ENCODE data around the gene GGCT.

GGCT gene

DNA sequence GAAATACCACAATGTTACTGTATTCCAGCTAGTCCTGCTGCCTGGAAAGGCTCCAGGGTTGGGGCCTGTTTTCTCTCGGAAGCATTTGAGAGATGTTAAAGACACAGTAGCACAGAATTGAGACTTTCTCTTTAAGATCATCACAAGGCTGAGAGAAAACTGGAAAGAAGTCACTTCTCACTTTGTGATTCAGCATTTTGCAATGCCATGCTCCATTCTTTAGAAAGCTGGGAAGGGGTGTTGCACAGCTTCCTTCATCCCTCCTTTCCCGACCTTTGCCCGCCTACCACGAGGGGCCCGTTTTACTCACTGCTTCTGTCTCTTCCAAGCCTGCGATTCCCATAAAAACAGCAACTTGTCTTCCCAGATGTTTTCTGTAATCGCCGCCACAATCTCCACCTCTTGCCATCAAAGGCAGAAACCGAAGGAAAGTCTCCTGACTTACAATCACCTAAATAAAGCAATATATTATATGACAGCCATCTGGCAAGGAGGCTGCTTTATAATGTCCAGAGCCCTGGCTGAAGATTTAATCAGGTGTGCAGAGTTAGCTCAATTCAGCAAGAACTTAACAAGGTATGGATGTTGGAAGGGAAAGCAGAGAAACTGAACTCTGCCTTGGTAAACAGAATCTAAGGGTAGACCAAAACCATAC lies 44.9 kb downstream of the GGCT start:
- DNase-seq, result no peak

DNA sequence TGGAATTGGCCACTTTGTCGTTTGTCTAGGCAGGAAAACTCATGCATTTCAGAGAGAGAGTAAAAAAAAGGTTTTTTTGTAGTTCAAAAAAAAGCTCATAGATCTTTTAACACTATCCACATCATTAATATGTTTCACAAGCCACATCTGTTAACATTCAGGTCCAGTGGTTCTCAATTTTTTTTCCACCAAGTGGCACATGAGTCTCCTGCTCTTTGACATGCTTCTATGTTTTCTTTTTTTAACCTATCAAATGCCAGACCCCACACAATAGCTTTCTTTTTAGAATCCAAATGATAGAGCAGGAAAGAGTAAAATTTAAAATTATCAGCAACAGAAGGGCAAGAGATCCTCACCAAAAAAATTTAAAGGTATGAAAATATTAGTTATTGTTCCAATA lies 46.3 kb downstream of the GGCT start:
- DNase-seq, result no peak

GRCh38 chr7:30453921-30454320 lies 50.7 kb downstream of the GGCT start:
- DNase-seq, result no peak

- DNase-seq, result no peak
These were observed 51.6 kb downstream of the GGCT start for GRCh38 chr7:30453016-30453415.

DNA sequence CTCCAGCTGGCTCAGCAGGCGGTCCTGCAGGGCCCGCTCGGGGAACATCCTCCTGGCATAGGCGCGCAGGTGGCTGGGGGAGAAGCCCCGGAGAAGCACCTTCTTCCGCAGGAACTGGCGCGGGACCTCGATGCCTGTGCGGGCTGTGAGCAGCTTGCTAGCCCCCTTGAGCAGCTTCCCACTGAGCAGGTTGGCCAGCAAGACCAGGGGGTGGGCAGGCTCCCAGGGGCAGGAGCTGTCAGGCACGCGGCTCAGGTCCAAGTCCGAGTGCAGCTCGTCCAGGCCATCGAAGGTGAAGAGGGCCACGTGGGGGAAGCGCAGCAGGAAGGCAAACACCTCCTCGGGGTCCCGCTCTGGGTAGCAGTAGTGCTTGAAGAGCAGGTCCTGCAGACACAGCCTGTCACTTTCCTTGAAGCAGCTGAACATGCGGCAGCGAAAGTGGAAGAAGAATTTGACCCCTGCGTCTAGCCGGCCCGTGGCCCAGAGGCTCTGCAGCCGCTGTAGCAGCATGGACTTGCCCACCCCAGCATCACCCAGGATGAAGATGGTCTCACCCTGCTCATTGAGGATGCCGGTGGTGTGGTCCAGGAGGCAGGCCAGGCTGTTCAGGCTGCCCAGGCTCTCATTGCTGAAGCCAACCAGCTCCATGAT lies 52.2 kb downstream of the GGCT start:
- DNase-seq, result no peak

DNA sequence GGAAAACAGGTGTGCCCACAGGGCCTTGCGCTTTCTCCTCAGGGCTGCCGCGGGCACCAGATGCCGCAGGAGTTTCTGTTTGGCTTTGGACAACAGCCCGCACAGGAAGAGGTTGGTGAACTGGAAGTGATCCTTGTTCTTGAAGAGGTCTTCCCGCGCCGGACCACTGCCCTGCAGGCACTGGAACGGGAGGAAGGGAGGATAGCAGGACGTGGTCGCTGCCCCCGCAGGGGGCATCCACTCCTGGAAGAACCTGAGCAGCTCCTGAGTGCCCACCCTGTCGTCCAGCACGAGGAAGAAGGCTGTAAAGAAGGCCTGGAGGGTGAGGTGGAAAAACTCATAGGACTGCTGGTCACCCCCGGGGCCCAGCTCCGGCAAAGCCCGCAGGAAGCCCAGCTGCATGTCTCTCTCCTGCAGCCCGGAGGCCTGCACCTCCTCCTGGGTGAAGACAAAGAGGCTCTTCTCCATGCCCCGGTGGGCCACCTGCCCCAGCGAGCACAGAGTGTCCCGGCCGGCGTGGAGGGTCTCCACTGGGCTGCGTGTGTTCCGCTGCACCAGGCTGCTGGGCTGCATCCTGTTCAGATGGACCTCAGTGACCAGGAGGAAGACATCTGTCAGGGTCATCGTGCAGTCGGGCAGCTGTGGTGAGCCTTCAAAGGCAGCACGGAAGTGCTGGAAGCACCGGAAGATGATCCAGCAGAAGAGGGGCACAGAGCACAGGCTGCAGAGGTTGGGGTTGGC lies 52.9 kb downstream of the GGCT start:
- no peak for DNase-seq

GRCh38 chr7:30450983-30451497 lies 53.6 kb downstream of the GGCT start:
- no peak for DNase-seq

- no peak for DNase-seq
These were observed 54.2 kb downstream of the GGCT start for GRCh38 chr7:30450240-30450982.

DNA sequence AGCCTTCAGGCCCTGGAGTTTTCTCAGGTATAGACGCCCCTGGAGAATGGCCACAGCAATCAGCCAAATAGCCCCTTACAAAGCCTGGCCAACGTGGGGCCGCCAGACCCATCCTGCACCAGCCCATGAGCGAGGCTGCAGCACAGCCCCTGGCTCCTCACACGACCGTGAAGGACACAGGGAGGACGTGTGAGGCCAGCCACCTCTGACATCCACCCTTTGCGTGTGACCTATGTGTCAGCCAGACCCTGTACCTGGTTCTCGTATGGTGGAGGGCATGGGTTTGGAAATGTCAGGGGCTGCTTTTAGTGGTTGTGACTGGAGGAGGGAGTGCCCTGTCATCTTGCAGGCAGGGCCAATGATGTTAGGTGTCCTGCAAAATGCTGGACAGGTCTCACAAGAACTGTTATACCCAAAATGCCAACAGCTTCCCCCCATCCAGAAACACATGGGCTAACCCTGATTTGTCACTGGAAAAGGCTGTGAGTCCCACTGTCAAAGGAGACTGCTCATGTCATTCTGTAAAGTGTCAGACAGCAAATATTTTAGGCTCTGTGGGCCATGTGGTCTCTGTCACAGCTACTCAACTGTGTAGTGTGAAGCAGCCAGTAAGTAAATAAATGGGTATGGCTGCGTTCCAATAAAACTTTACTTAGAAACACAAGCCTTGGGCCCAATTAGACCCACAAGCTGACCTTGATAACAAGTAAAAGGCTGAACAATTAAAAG lies 56.0 kb downstream of the GGCT start:
- DNase-seq, result no peak

DNA sequence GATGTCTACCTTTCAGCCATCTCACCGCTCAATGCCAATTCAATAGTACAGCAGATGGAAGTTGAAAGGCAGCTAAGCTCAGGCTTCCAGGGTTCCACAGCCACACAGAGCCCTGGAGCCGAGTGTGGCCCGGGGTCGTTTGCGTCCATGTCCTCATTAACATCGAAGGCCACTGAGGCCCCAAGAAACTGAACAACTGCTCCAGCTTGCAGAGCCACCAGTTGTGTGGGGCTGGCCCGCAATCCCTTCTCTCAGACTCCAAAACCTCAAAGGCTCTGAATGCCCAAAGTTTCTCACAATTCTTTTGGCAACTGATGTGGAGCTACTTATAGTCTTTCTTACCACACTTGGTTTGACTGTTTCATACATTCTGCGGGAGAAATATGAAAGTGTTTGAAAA lies 57.2 kb downstream of the GGCT start:
- DNase-seq, result no peak
